Activated T-cell treated with anti-CD3 and anti-CD28 coated beads, Interleukin-2, amount 50 U/mL, for 4 hours (primary cell): Measurements from ENCODE around the gene SMURF2. TPM values are rescaled to one million over a fixed set of nuclear protein-coding genes. Genes with fewer than 3 reads are reported as not detected.

Source experiments
- ATAC-seq, 2 donors: fragments of 200-7000 bp; cut with Tn5 transposase; one replicate each; pipeline ENCODE4 v1.10.0; 2021
- DNase-seq: peaks from one replicate; pipeline ENCODE4 v3.0.0-alpha.2; 2020
- H3K27me3 Mint-ChIP-seq: one replicate; pipeline ENCODE4 v1.8.0; 2021; ENCODE audit warnings: low read depth, mixed read lengths
- H3K36me3 Mint-ChIP-seq: one replicate; pipeline ENCODE4 v1.8.0; 2022; ENCODE audit warnings: mixed read lengths; ENCODE audit not compliant: insufficient read depth
- H3K4me1 Mint-ChIP-seq: one replicate; pipeline ENCODE4 v1.8.0; 2021; ENCODE audit warnings: low read depth, mixed read lengths
- H3K4me3 Mint-ChIP-seq: one replicate; pipeline ENCODE4 v1.8.0; 2021; ENCODE audit warnings: mild to moderate bottlenecking, moderate library complexity, mixed read lengths
- H3K9me3 Mint-ChIP-seq: one replicate; pipeline ENCODE4 v1.8.0; 2021; ENCODE audit warnings: mixed read lengths
- total RNA-seq, 3 donors: library from RNA; stranded (reverse); gene quantifications; one replicate each; pipeline ENCODE4 v1.2.1, GENCODE V29; 2021

Gene SMURF2
- total RNA-seq, 3 donors from 2014 or later = 10.7 to 11.6 (median 11.0) TPM

DNA sequence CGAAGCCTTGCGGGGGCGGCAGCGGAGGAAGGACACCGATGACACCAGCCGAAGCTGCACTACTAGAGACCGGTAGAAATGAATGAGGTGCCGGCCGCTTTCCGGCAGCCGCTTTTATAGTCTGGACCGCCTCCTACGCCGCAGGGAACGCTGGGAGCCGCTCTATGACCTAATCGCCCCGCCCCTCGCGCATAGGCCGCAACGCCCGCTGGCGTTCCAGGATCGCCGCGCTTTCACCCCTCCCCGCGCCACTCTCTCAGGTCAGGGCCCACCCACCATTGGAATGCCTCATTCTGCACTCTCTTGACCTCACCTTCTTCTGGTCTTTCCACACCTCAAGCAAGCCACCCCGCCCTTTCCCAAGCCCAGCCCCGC lies 155.9 kb downstream of the SMURF2 start, which contains the start of gene DDX5:
Gene DDX5, minus strand, starts transcription at position 89 of the 375 bp plus-strand sequence. CDS start 170 bp downstream, outside the sequence.
- Mint-ChIP-seq H3K36me3 (peaks cover 52% of the 10 kb centered on the region), H3K9me3 (no peaks in the 10 kb centered on the region), H3K4me1 (peaks cover 54% of the 10 kb centered on the region), H3K4me3 (peak within 1 kb of the TSS; percentile 100), H3K27me3 (no peaks in the 10 kb centered on the region)
- peak; percentile 99 for DNase-seq
- ATAC-seq = peak; percentile 69 to 71

GRCh38 chr17:64505340-64506200 lies 156.5 kb downstream of the SMURF2 start:
- Mint-ChIP-seq H3K27me3 (no peaks in the 10 kb centered on the region), H3K36me3 (peaks cover 54% of the 10 kb centered on the region), H3K4me1 (peaks cover 60% of the 10 kb centered on the region), H3K4me3 (peak overlapping the region; percentile 100), H3K9me3 (no peaks in the 10 kb centered on the region)
- peak; percentile 37 to 46 for ATAC-seq
- peak; percentile 80 for DNase-seq

- ATAC-seq = no peak
- no peaks in the 10 kb centered on the region for H3K27me3 Mint-ChIP-seq
- peaks cover 59% of the 10 kb centered on the region for H3K36me3 Mint-ChIP-seq
- peak overlapping the region; percentile 100 for H3K4me3 Mint-ChIP-seq
- peaks cover 65% of the 10 kb centered on the region for H3K4me1 Mint-ChIP-seq
- no peak for DNase-seq
- H3K9me3 Mint-ChIP-seq = no peaks in the 10 kb centered on the region
These were observed 157.3 kb downstream of the SMURF2 start for GRCh38 chr17:64504769-64505339.

GRCh38 chr17:64503821-64504768 lies 158.0 kb downstream of the SMURF2 start:
- no peaks in the 10 kb centered on the region for H3K27me3 Mint-ChIP-seq
- peak overlapping the region; percentile 100 for H3K4me3 Mint-ChIP-seq

GRCh38 chr17:64503341-64503740 lies 158.8 kb downstream of the SMURF2 start:
- Mint-ChIP-seq H3K4me3 (peak overlapping the region; percentile 100), H3K36me3 (peaks cover 68% of the 10 kb centered on the region), H3K4me1 (peaks cover 71% of the 10 kb centered on the region), H3K27me3 (no peaks in the 10 kb centered on the region), H3K9me3 (no peaks in the 10 kb centered on the region)
- no peak for DNase-seq
- no peak for ATAC-seq

More at GRCh38 chr17:64503821-64504768, 158.0 kb downstream of the SMURF2 start:
- Mint-ChIP-seq H3K9me3 (no peaks in the 10 kb centered on the region), H3K36me3 (peaks cover 64% of the 10 kb centered on the region), H3K4me1 (peaks cover 71% of the 10 kb centered on the region)
- no peak for ATAC-seq
- no peak for DNase-seq

- Mint-ChIP-seq H3K4me3 (peak overlapping the region; percentile 100), H3K4me1 (peaks cover 72% of the 10 kb centered on the region), H3K36me3 (peaks cover 72% of the 10 kb centered on the region), H3K9me3 (no peaks in the 10 kb centered on the region), H3K27me3 (no peaks in the 10 kb centered on the region)
- ATAC-seq (no peak), DNase-seq (no peak)
These were observed 159.3 kb downstream of the SMURF2 start for GRCh38 chr17:64502809-64503208.

- H3K4me3 Mint-ChIP-seq = peak overlapping the region; percentile 31
- H3K9me3 Mint-ChIP-seq = no peaks in the 10 kb centered on the region
- H3K27me3 Mint-ChIP-seq = no peaks in the 10 kb centered on the region
- H3K36me3 Mint-ChIP-seq = peaks cover 78% of the 10 kb centered on the region
- no peak for ATAC-seq
- peaks cover 72% of the 10 kb centered on the region for H3K4me1 Mint-ChIP-seq
- DNase-seq = no peak
These were observed 160.1 kb downstream of the SMURF2 start for GRCh38 chr17:64502021-64502420.

DNA sequence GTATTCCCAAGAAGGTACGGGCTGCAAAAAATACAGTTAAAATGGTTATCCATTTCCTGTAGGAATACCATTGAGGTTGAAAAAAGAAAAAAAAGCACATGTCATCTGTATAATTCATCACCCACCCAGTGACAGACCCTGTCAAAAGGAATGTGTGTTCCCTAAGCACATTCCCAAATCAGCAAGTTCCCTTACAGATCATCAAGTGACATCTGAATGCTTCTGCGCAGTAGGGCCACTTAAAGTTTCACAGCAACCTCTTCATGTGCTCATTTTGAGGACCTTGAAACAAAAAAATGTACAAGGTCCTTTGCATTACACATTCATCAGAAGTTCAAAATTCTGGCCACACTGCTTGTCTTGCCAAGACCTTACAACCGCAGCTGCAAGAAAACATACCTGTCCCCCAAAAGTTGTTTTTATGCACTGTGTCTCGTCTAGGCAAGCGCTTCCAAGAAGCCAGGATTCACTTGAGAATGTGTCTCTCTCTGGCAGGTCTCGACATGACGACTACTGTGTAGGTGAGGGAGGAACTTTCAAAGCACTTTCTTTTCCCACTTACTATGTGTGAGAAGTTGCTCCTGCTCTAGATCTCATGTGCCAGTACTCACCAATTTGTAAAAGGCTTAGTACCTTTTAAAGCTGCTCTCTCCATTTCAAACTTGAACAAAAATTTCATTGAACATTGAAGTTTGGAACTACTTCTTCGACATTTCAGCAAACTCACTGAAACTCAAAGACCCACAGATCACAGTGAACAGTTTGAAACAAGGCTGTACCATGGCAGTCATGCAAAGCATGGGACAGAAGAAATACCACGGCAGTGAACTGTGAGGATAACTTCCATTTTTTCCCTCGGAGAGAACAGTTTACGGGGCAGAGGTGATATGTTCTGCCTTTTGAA lies 161.0 kb downstream of the SMURF2 start:
- H3K4me3 Mint-ChIP-seq = peak overlapping the region; percentile 42
- ATAC-seq (no peak), DNase-seq (no peak)
- no peaks in the 10 kb centered on the region for H3K9me3 Mint-ChIP-seq
- no peaks in the 10 kb centered on the region for H3K27me3 Mint-ChIP-seq
- H3K36me3 Mint-ChIP-seq = peaks cover 78% of the 10 kb centered on the region
- peaks cover 75% of the 10 kb centered on the region for H3K4me1 Mint-ChIP-seq

GRCh38 chr17:64500487-64500859 lies 161.6 kb downstream of the SMURF2 start:
- Mint-ChIP-seq H3K36me3 (peaks cover 75% of the 10 kb centered on the region), H3K9me3 (no peaks in the 10 kb centered on the region), H3K4me1 (peaks cover 79% of the 10 kb centered on the region), H3K4me3 (peak overlapping the region; percentile 42), H3K27me3 (no peaks in the 10 kb centered on the region)
- no peak for ATAC-seq
- no peak for DNase-seq

GRCh38 chr17:64499805-64500486 lies 162.2 kb downstream of the SMURF2 start:
- no peaks in the 10 kb centered on the region for H3K27me3 Mint-ChIP-seq
- H3K4me1 Mint-ChIP-seq = peaks cover 82% of the 10 kb centered on the region
- H3K36me3 Mint-ChIP-seq = peaks cover 71% of the 10 kb centered on the region
- H3K4me3 Mint-ChIP-seq = no peak overlapping the region
- no peaks in the 10 kb centered on the region for H3K9me3 Mint-ChIP-seq
- DNase-seq (no peak), ATAC-seq (no peak)

DNA sequence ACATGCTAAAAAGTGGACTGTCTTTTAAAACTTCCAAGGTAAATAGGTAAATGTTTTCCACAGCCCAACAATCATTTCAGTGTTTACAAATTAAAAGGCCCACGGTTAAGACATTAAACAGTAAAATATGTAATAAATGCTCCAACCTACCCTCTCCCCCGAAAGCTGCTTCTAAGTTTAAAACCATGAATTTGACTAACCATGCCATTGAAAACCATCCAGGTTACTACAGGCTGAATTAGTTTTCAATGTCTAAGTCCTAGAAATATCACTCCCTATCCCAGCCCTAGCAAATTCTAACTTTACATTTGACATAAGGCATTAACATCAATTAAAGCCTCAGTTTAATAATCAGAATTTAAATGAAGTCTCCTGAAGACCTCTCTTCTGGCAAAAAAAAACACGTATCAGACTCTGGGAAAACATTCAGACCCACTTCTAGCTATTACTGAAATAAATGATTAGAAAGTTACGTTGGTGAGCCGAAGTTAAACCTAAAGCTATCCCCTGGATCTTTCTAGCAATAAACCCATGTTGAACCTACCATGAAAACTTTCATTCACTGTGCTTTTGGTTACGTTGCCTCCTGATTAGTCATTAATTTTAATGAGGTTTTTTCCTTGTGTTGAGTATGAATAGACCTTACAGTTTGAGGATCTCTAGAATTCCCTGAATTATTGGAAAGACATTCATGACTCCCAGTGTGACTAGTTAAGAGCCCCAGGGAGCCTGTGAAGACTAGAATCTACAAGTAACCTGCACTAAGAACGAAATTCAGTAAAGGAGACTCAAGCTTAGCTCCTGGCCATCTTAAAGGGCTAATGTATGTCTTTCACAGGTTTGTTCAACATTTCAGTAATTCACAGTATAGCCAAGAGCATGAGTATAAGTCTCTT lies 163.6 kb downstream of the SMURF2 start:
- Mint-ChIP-seq H3K9me3 (no peaks in the 10 kb centered on the region), H3K36me3 (peaks cover 67% of the 10 kb centered on the region), H3K27me3 (no peaks in the 10 kb centered on the region), H3K4me3 (peak overlapping the region; percentile 50), H3K4me1 (peaks cover 83% of the 10 kb centered on the region)
- DNase-seq (no peak), ATAC-seq (no peak)

GRCh38 chr17:64497565-64498035 lies 164.5 kb downstream of the SMURF2 start:
- no peak for DNase-seq
- H3K4me1 Mint-ChIP-seq = peaks cover 78% of the 10 kb centered on the region
- H3K36me3 Mint-ChIP-seq = peaks cover 58% of the 10 kb centered on the region
- H3K9me3 Mint-ChIP-seq = no peaks in the 10 kb centered on the region
- peak in 1 of 2 donors; percentile 49 for ATAC-seq
- no peaks in the 10 kb centered on the region for H3K27me3 Mint-ChIP-seq
- H3K4me3 Mint-ChIP-seq = peak overlapping the region; percentile 96
